IMR-90 (cell line): ENCODE results near the gene OR10AD1.

Source experiments
- CEBPB ChIP-seq: IDR thresholded peaks from 2 replicates; pipeline ENCODE4 v1.6.1; 2012; ENCODE audit warnings: low read depth, low read length, improper control_type of control experiment
- CTCF ChIP-seq: conservative IDR thresholded peaks from 2 replicates; pipeline ENCODE4 v1.5.1; 2012; ENCODE audit warnings: mild to moderate bottlenecking, low read depth, low read length, improper control_type of control experiment
- ELK1 ChIP-seq: fragments of 150-350 bp; IDR thresholded peaks from 2 replicates; pipeline ENCODE4 v1.6.1; 2016; ENCODE audit warnings: low read depth, mild to moderate bottlenecking, low read length, moderate library complexity, borderline replicate concordance
- MAZ ChIP-seq: IDR thresholded peaks from 2 replicates; pipeline ENCODE4 v1.6.1; 2012; ENCODE audit warnings: low read depth, mild to moderate bottlenecking, low read length, improper control_type of control experiment, moderate library complexity, borderline replicate concordance
- POLR2A ChIP-seq: IDR thresholded peaks from 2 replicates; pipeline ENCODE4 v1.6.1; 2012; ENCODE audit warnings: mild to moderate bottlenecking, low read depth, low read length
- RFX5 ChIP-seq: IDR thresholded peaks from 2 replicates; pipeline ENCODE4 v1.8.0; 2012; ENCODE audit warnings: low read depth, mild to moderate bottlenecking, low read length, moderate library complexity
- USF2 ChIP-seq: fragments of 150-350 bp; IDR thresholded peaks from 2 replicates; pipeline ENCODE4 v1.6.1; 2017; ENCODE audit warnings: mild to moderate bottlenecking, antibody characterized with exemption, low read length, low read depth

GRCh38 chr12:48197971-48198671 lies 5.0 kb downstream of the OR10AD1 start:
- peak; percentile 67 for TF ChIP-seq POLR2A
- no peak for TF ChIP-seq MAZ
- no peak for TF ChIP-seq RFX5
- 0 out of 2 replicates have a peak, but pooled peaks have one; percentile 12 for TF ChIP-seq CTCF
- TF ChIP-seq CEBPB: no peak
- TF ChIP-seq USF2: no peak
- no peak for TF ChIP-seq ELK1
